ENCODE data around the gene SCN7A. TPM values are rescaled to one million over a fixed set of nuclear protein-coding genes. Genes with fewer than 3 reads are reported as not detected.

The SCN7A gene
- total RNA-seq: 1 to 10 TPM; 3.0 to 9.0 TPM

GRCh38 chr2:166494140-166494624, at the start of gene SCN7A:
TSS of gene SCN7A (minus strand) at chr2:166494249. CDS start at chr2:166477696, 16,553 bp downstream.
- Histone ChIP-seq H3K4me3 (peak within 1 kb of the TSS; percentile 42), H3K9me3 (no peaks in the 10 kb centered on the region), H3K4me1 (ENCODE audit: control insufficient read depth in 1 of 2, low read depth in 2 of 2) (peaks cover 0 to 1% of the 10 kb centered on the region in 2 donors), H3K27ac (no peak within 1 kb of the TSS), H3K27me3 (replicated peaks; ENCODE audit: insufficient read depth) (no peaks in the 10 kb centered on the region), H3K36me3 (no peaks in the 10 kb centered on the region)
- TF ChIP-seq CTCF (IDR thresholded peaks at IDR 0.05): no peak
- ATAC-seq (ENCODE audit: insufficient number of reproducible peaks, low FRiP score, low read depth) (no peak), DNase-seq (ENCODE audit: low spot score) (no peak)

- Histone ChIP-seq H3K9me3 (no peaks in the 10 kb centered on the region), H3K4me3 (no peak overlapping the region), H3K36me3 (no peaks in the 10 kb centered on the region), H3K27ac (no peak overlapping the region), H3K27me3 (replicated peaks; ENCODE audit: insufficient read depth) (no peaks in the 10 kb centered on the region), H3K4me1 (ENCODE audit: control insufficient read depth in 1 of 2, low read depth in 2 of 2) (no peaks in the 10 kb centered on the region)
- TF ChIP-seq CTCF (IDR thresholded peaks at IDR 0.05): peak; percentile 73
- no peak for DNase-seq (ENCODE audit: low spot score)
- peak; percentile 93 for ATAC-seq (ENCODE audit: insufficient number of reproducible peaks, low FRiP score, low read depth)
These were observed 45.5 kb upstream of the SCN7A start for GRCh38 chr2:166539340-166540162.

GRCh38 chr2:166536111-166536510, 42.1 kb upstream of the SCN7A start:
- no peak for TF ChIP-seq CTCF (IDR thresholded peaks at IDR 0.05)
- DNase-seq (ENCODE audit: low spot score) (no peak), ATAC-seq (ENCODE audit: insufficient number of reproducible peaks, low FRiP score, low read depth) (no peak)
- Histone ChIP-seq H3K4me3 (no peak overlapping the region), H3K27me3 (replicated peaks; ENCODE audit: insufficient read depth) (no peaks in the 10 kb centered on the region), H3K9me3 (no peaks in the 10 kb centered on the region), H3K4me1 (ENCODE audit: control insufficient read depth in 1 of 2, low read depth in 2 of 2) (no peaks in the 10 kb centered on the region), H3K27ac (no peak overlapping the region), H3K36me3 (no peaks in the 10 kb centered on the region)

GRCh38 chr2:166521155-166521554, 27.1 kb upstream of the SCN7A start:
- no peak for TF ChIP-seq CTCF (IDR thresholded peaks at IDR 0.05)
- DNase-seq (ENCODE audit: low spot score) (no peak), ATAC-seq (ENCODE audit: insufficient number of reproducible peaks, low FRiP score, low read depth) (no peak)
- Histone ChIP-seq H3K4me1 (ENCODE audit: control insufficient read depth in 1 of 2, low read depth in 2 of 2) (no peaks in the 10 kb centered on the region), H3K27me3 (replicated peaks; ENCODE audit: insufficient read depth) (no peaks in the 10 kb centered on the region), H3K4me3 (no peak overlapping the region), H3K9me3 (no peaks in the 10 kb centered on the region), H3K36me3 (no peaks in the 10 kb centered on the region), H3K27ac (no peak overlapping the region)

GRCh38 chr2:166520604-166521003, 26.6 kb upstream of the SCN7A start:
- no peaks in the 10 kb centered on the region for H3K27me3 ChIP-seq (replicated peaks; ENCODE audit: insufficient read depth)
- H3K4me1 ChIP-seq (ENCODE audit: control insufficient read depth in 1 of 2, low read depth in 2 of 2): no peaks in the 10 kb centered on the region
- no peak for TF ChIP-seq CTCF (IDR thresholded peaks at IDR 0.05)
- no peak for DNase-seq (ENCODE audit: low spot score)
- ATAC-seq (ENCODE audit: insufficient number of reproducible peaks, low FRiP score, low read depth): no peak
- no peaks in the 10 kb centered on the region for H3K36me3 ChIP-seq
- H3K4me3 ChIP-seq: no peak overlapping the region
- no peaks in the 10 kb centered on the region for H3K9me3 ChIP-seq
- H3K27ac ChIP-seq: no peak overlapping the region

Data from thoracic aorta (tissue), 2 donors.